GM18498 (cell line): ENCODE data around the gene HARBI1.
"Not testable (repeated sequence)": the region's sequence is repeated elsewhere in the genome, so short reads cannot be mapped to it uniquely, and the experiment has no call there.

Source experiments
- ATAC-seq: cut with Tn5 transposase; IDR thresholded peaks from one replicate; pipeline ENCODE4 v1.9.1; 2021; ENCODE audit warnings: mild to moderate bottlenecking, moderate library complexity; ENCODE audit not compliant: unreplicated experiment

HARBI1 gene

DNA sequence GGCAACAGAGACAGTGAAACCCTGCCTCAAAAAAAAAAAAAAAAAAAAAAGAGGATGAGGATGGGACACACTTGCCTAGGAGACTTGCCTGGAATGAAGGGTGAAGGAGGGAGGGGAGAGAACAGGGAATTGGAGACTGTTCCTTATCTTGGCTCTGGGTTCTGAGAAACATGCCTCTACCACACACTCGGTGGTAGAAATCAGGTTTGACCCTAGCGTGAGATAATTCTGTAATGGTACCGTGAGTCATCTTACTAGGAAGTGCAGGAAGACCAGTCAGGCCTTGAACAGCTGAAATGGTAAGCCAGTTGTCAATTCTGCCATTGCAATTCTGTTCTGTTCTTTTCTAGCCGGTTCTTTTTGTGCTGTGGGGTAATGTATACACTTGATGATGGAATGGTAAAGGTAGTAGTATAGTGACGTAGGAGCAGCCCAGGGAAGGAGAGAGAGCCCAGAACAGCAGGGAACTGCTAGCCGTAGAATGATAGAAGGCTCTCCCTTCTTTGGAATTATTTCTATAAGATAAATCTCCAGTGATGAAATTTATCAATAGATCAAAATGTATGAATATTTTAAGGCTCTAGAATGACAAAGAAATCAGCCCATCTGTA lies 19.3 kb downstream of the HARBI1 start:
- no peak for ATAC-seq

- no peak for ATAC-seq
These were observed 19.9 kb downstream of the HARBI1 start for GRCh38 chr11:46597155-46597554.

- no peak for ATAC-seq
These were observed 22.2 kb downstream of the HARBI1 start for GRCh38 chr11:46594785-46595184.

DNA sequence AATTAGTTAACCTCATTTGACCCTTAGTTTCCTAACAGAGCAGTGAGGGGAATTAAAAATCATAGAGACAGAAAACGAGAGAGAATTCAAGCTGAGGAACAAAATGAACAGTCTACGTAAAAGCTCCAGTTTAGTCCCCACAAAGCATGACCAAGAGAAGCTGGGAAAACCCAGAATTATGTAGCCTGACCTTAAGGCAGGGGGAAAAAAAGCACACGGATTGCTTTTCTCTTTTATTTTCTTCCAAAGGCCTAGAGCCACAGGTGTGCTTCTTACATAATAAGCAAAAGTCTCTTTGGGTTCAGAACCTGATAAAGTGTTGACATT lies 22.7 kb downstream of the HARBI1 start:
- no peak for ATAC-seq

GRCh38 chr11:46593550-46594373 lies 23.3 kb downstream of the HARBI1 start, which contains the start of gene AMBRA1:
TSS of gene AMBRA1 (minus strand) at chr11:46594023. CDS start at chr11:46548380, 45,643 bp downstream.
- ATAC-seq: peak; percentile 84

DNA sequence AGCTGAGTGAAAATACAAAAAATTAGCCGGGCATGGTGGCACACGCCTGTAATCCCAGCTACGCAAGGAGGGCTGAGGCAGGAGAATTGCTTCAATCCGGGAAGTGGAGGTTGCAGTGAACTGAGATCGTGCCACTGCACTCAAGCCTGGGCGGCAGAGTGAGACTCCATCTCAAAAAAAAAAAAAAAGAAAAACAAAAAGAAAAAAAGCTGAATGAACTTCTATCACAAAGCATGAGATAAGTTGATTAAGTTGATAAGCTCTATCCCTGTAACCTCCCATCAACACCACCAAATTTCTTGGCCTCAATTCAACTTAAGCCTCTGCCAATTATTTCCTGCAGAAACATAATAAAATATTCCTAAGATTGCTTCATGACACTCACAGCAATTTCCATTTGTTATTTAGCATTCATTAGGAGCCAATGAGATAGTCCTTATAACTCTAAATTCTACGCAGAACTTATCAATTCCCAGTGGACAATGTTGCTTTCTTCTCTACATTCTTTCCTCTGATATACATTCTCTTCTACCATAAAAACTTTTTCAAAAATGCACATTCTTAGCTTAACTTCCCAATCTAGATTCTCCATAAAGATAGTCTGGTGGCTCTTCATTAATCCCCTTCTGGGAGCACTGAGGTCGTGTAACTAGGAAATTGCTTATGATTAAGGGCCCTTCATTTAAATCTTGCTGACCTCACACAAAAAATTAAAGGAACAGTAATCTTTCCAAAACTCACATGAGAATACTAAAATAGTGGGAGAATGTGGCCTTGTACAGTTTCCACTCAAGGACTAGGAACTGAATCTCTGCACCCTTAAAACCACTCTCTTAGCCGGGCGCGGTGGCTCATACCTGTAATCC lies 26.1 kb downstream of the HARBI1 start:
- no peak for ATAC-seq

GRCh38 chr11:46588915-46589314 lies 28.1 kb downstream of the HARBI1 start:
- ATAC-seq: no peak

DNA sequence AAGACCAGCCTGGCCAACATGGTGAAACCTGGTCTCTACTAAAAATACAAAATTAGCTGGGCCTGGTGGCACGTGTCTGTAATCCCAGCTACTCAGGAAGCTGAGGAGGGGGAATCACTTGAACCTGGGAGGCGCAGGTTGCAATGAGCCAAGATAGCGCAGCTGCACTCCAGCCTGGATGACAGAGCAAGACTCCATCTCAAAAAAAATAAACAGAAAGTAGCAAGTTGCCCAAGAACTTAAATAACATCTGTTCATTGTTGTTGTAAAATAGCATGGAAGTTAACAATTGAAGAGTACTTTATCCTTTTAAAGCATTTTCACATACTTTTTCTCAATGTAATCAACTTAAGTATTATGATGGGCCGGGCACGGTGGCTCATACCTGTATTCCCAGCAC lies 28.9 kb downstream of the HARBI1 start:
- ATAC-seq: no peak

- not testable (repeated sequence) for ATAC-seq
These were observed 33.5 kb downstream of the HARBI1 start for GRCh38 chr11:46583513-46583912.

GRCh38 chr11:46582588-46582987 lies 34.4 kb downstream of the HARBI1 start:
- no peak for ATAC-seq

GRCh38 chr11:46577058-46577457 lies 40.0 kb downstream of the HARBI1 start:
- ATAC-seq: no peak

DNA sequence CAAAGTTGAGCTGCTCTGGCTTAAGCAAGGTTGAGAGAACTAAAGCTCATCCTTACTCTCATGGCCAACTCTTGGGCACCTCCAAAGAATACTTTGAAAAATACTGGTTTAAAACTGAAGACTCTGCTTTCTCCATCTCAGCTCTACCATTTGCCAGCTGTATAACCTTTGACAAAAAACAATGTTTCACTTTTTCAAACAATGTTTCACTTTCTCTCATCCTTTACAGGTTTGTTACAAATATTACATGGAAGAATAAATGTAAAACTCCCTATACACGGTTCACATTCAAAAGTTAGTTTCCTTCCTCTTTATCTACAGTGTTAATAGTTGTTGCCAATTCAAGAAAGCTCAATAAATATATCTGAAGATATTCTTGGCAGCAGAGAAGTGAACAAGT lies 42.4 kb downstream of the HARBI1 start:
- no peak for ATAC-seq

- no peak for ATAC-seq
These were observed 46.1 kb downstream of the HARBI1 start for GRCh38 chr11:46570790-46571398.

- ATAC-seq: no peak
These were observed 51.7 kb downstream of the HARBI1 start for GRCh38 chr11:46565232-46565840.

- ATAC-seq: no peak
These were observed 52.6 kb downstream of the HARBI1 start for GRCh38 chr11:46564459-46564858.

DNA sequence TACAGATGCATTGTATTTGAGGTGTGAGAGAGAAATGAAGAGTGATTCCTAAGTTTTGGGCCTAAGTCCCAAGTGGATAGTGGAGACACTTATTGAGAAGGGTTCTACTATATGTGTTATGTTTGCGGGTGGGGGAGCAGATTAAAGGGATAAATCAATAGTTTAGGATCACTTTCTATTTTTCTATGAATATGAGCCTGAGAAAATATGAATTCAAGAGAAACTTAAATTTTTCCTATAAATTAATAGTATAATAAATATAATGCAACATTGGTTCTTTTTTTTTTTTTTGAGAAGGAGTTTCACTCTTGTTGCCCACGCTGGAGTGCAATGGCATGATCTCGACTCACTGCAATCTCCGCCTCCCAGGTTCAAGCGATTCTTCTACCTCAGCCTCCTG lies 54.5 kb downstream of the HARBI1 start:
- ATAC-seq: no peak

GRCh38 chr11:46560300-46560991 lies 56.6 kb downstream of the HARBI1 start:
- ATAC-seq: peak; percentile 60

DNA sequence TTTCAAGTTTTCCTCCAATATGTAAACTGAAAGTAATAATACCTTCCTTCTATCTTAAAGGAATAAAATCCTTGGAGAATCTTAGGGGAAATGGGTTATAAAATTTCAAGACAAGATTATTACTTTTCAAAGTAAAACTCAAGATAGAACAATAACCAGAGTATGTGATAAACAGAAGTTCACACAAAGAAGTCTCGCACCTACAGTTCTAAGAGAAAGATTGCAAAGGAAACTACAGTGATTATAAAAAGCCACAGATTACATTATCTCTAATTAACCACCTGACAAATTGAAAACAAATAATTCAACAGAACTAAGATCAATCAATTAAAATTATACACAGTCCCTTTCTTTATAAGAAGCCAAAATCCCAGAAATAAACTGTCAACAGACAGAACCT lies 57.2 kb downstream of the HARBI1 start:
- no peak for ATAC-seq

DNA sequence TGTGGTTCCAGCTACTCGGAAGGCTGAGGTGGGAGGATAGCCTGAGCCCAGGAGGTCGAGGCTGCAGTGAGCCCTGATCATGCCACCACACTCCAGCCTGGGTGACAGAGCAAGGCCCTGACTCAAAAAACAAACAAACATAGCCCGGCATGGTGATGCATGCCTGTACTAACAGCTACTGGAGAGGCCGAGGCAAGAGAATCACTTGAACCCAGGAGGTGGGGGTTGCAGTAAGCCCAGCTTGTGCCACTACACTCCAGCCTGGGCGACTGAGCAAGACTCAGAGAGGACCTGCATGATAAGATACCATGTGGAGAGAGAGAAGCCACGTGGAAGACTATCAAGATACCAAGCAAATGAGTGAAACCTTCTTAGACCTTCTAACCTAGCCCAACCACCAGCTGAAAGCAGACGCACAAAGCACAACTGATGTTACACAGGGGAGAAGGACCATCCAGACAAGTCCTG lies 59.3 kb downstream of the HARBI1 start:
- ATAC-seq: no peak
